Endothelial cell of umbilical vein (primary cell): ENCODE data around the gene UBE3B. TPM values are rescaled to one million over a fixed set of nuclear protein-coding genes. Genes with fewer than 3 reads are reported as not detected.

Source experiments
- BruUV-seq: library from RNA; stranded (reverse); fragments of 400-500 nt; replicated peaks from 2 replicates; lab custom pipeline; 2021; lab: Mats Ljungman, UMichigan
- CTCF ChIA-PET: fragments of 300-600, 350-600 bp; sonication (Branson Sonifier 250); formaldehyde crosslinking; loops from one replicate; lab custom pipeline; 2021; ENCODE audit warnings: antibody characterized with exemption, inconsistent platforms; lab: Charles Lee
- POLR2A ChIA-PET: fragments of 300-600, 350-600 bp; sonication (Branson Sonifier 250); formaldehyde crosslinking; loops from one replicate; lab custom pipeline; 2021; ENCODE audit warnings: antibody characterized with exemption, inconsistent platforms; lab: Charles Lee
- DNase-seq: peaks from one replicate; pipeline ENCODE4 v3.0.0-alpha.2; 2011; ENCODE audit warnings: low read depth, low spot score
- FAIRE-seq: peaks from 2 replicates; lab custom pipeline; 2011; peaks lifted over from hg19 to GRCh38; lab: Jason Lieb, UNC
- H2AFZ ChIP-seq: 2 replicates; pipeline ENCODE4 v1.6.0; 2012; ENCODE audit warnings: low read depth, low read length, control low read depth, inconsistent platforms
- H3K27ac ChIP-seq: 2 replicates; pipeline ENCODE4 v1.5.1; 2011; ENCODE audit warnings: low read depth, mild to moderate bottlenecking, control low read depth, low read length, moderate library complexity; ENCODE audit not compliant: insufficient read depth
- H3K27me3 ChIP-seq, 2 experiments: 2 replicates each; pipeline versions ENCODE4 v1.6.0 to v1.6.1; 2011; ENCODE audit warnings: low read length in 2 of 2, mixed read lengths in 1 of 2; ENCODE audit not compliant: control insufficient read depth in 2 of 2, insufficient read depth in 2 of 2
- H3K36me3 ChIP-seq, 2 experiments: 2 replicates in 1 of 2; 3 replicates in 1 of 2; pipeline ENCODE4 v1.5.1; 2011; ENCODE audit warnings: low read length in 2 of 2, mild to moderate bottlenecking in 1 of 2, moderate library complexity in 1 of 2; ENCODE audit not compliant: control insufficient read depth in 2 of 2, insufficient read depth in 2 of 2; ENCODE audit errors: extremely low read depth in 1 of 2
- H3K4me1 ChIP-seq: 3 replicates; pipeline ENCODE4 v1.5.1; 2011; ENCODE audit warnings: mild to moderate bottlenecking, low read length; ENCODE audit not compliant: control insufficient read depth, insufficient read depth; ENCODE audit errors: extremely low read depth
- H3K4me2 ChIP-seq: 2 replicates; pipeline ENCODE4 v1.6.1; 2011; ENCODE audit warnings: low read length, control low read depth, mixed read lengths; ENCODE audit not compliant: insufficient read depth
- H3K4me3 ChIP-seq, 3 experiments: fragments of 200-600 bp in 1 of 3; sonication (generic), shearing (Covaris generic) in 1 of 3; replicated peaks in 1 of 3; 2 replicates each; pipeline ENCODE4 v1.5.1; 2011 to 2016; ENCODE audit warnings: control low read depth in 3 of 3, low read length in 3 of 3, mild to moderate bottlenecking in 2 of 3, inconsistent platforms in 1 of 3, low read depth in 1 of 3, moderate library complexity in 1 of 3; ENCODE audit not compliant: insufficient read depth in 1 of 3
- H3K79me2 ChIP-seq: 2 replicates; pipeline ENCODE4 v1.6.0; 2012; ENCODE audit warnings: low read length, inconsistent platforms; ENCODE audit not compliant: control insufficient read depth, insufficient read depth
- H3K9ac ChIP-seq: replicated peaks from 2 replicates; pipeline ENCODE3; 2011; ENCODE audit warnings: low read length, control low read depth; ENCODE audit not compliant: insufficient read depth; ENCODE audit errors: extremely low read depth
- H3K9me1 ChIP-seq: replicated peaks from 3 replicates; pipeline ENCODE4 v1.6.0; 2011; ENCODE audit warnings: mild to moderate bottlenecking, low read length; ENCODE audit not compliant: control insufficient read depth, insufficient read depth; ENCODE audit errors: extremely low read depth
- H3K9me3 ChIP-seq: replicated peaks from 2 replicates; pipeline ENCODE4 v1.5.1; 2012; ENCODE audit warnings: low read length, inconsistent platforms; ENCODE audit not compliant: control insufficient read depth, insufficient read depth
- H4K20me1 ChIP-seq: replicated peaks from 2 replicates; pipeline ENCODE3; 2011; ENCODE audit warnings: mild to moderate bottlenecking, low read length; ENCODE audit not compliant: control insufficient read depth, insufficient read depth; ENCODE audit errors: extremely low read depth
- EZH2 ChIP-seq: IDR thresholded peaks from 2 replicates; pipeline ENCODE4 v1.6.1; 2012; ENCODE audit warnings: borderline replicate concordance, low read depth, mild to moderate bottlenecking, moderate library complexity, low read length, inconsistent platforms; ENCODE audit not compliant: severe bottlenecking
- FOS ChIP-seq: IDR thresholded peaks from 2 replicates; pipeline ENCODE4 v1.6.1; 2011; ENCODE audit warnings: mild to moderate bottlenecking, low read length, moderate library complexity, borderline replicate concordance; ENCODE audit not compliant: insufficient read depth
- GATA2 ChIP-seq: IDR thresholded peaks from 2 replicates; pipeline ENCODE4 v1.7.0; 2011; ENCODE audit warnings: low read depth, mild to moderate bottlenecking, moderate library complexity, mixed read lengths, low read length; ENCODE audit not compliant: insufficient read length, insufficient read depth
- JUN ChIP-seq: IDR thresholded peaks from 2 replicates; pipeline ENCODE4 v1.6.1; 2011; ENCODE audit warnings: borderline replicate concordance, low read depth; ENCODE audit not compliant: insufficient read length, insufficient read depth
- MYC ChIP-seq: IDR thresholded peaks from one replicate; pipeline ENCODE4 v1.6.1; 2011; ENCODE audit warnings: mild to moderate bottlenecking, low read depth, low read length
- POLR2A ChIP-seq: IDR thresholded peaks from 2 replicates; pipeline ENCODE4 v1.6.1; 2012; ENCODE audit warnings: low read depth, mild to moderate bottlenecking, control low read depth, low read length
- POLR2AphosphoS5 ChIP-seq: IDR thresholded peaks from 2 replicates; pipeline ENCODE4 v1.6.1; 2012; ENCODE audit warnings: low read depth, mild to moderate bottlenecking, control low read depth, low read length, moderate library complexity; ENCODE audit not compliant: insufficient read depth
- dilution Hi-C: fragments of 300-500 bp; cut with MboI; formaldehyde crosslinking; loops from one replicate; pipeline ENCODE4 v1.15.0; 2019; ENCODE audit warnings: low sequenced_read_pairs; ENCODE audit not compliant: extremely low pct_ligation_motif_present
- intact Hi-C: fragments of 100-400 bp; cut with micrococcal nuclease; formaldehyde crosslinking; loops from one replicate; pipeline ENCODE4 v1.10.0; 2022
- polyA plus RNA-seq, 4 experiments: library from polyadenylated mRNA; depleted of rRNA in 3 of 4; stranded (reverse) in 3 of 4; unstranded in 1 of 4; fragments of >200 nt; gene quantifications; 2 replicates each; pipeline versions ENCODE4 v1.2.1 to v1.2.3, GENCODE V29; 2011 to 2012; ENCODE audit warnings: missing spikeins in 1 of 4
- total RNA-seq: library from RNA; stranded (reverse); gene quantifications from 2 replicates; pipeline ENCODE4 v1.2.3, GENCODE V29; 2021
- TF ChIP-seq, protein P1 (sequence below), 2 donors: IDR thresholded peaks; 1 replicate in 1 of 2; 2 replicates in 1 of 2; pipeline ENCODE4 v1.5.1; 2011; ENCODE audit warnings: low read length in 2 of 2, mild to moderate bottlenecking in 2 of 2, moderate library complexity in 2 of 2, control low read depth in 1 of 2, inconsistent platforms in 1 of 2, low read depth in 1 of 2; ENCODE audit not compliant: insufficient read depth in 1 of 2; ENCODE audit errors: extremely low read depth in 1 of 2
- TF ChIP-seq, protein P2 (sequence below): IDR thresholded peaks from 2 replicates; pipeline ENCODE4 v1.6.1; 2011; ENCODE audit not compliant: insufficient read depth, insufficient read length

The UBE3B gene
- total and polyA plus RNA-seq, 2 donors (not counting 3 experiments of a cell fraction or from before 2014, with no cell fraction given) = 24.9 to 40.8 TPM

DNA sequence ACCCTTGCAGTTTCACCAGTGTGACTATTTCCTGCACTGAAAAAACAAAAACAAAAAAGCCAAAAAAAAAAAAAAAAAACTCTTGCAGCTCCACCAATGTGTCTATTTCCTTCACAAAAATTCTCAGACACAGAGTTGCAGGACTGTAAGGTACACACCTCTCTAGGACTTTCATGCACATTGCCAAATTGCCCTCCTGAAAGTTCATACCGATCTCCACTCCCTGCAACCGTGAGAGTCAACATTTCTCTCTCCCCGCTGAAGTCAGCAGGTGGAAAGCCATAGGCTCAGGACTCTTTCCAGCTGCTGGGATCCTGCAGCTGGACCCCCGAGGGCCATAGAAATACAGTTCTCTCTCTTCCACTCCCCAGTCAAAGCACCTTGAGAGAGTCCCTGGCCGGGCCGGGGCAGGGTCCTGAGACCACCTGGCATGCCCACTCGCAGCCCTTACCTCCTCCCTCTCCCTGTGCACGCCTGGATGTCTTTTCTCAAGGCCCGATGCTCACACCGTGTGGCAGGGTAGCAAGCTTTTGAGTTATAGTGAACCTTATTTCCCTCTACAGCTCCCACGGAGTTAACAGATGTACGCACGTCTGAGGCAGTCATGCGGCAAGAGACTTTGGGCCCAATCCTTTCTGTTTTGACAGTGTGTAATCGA is 72.3 kb downstream of the UBE3B start:
- intact Hi-C loops (no loop called here), dilution Hi-C loops (no loop called here)
- DNase-seq (no peak), FAIRE-seq (no peak)
- Histone ChIP-seq H3K9ac (no peak overlapping the region), H4K20me1 (no peaks in the 10 kb centered on the region), H3K27me3 (peaks cover 0 to 2% of the 10 kb centered on the region in 2 experiments), H3K4me1 (peaks cover 6% of the 10 kb centered on the region), H3K27ac (no peak overlapping the region), H3K36me3 (no peaks in the 10 kb centered on the region), H2AFZ (no peak overlapping the region), H3K79me2 (no peaks in the 10 kb centered on the region), H3K9me1 (no peaks in the 10 kb centered on the region), H3K4me2 (no peak overlapping the region), H3K4me3 (no peak overlapping the region), H3K9me3 (no peaks in the 10 kb centered on the region)
- TF ChIP-seq POLR2A (no peak), FOS (no peak), EZH2 (no peak), JUN (no peak), POLR2AphosphoS5 (no peak), MYC (no peak), GATA2 (no peak)
- TF ChIP-seq, protein P1, sequence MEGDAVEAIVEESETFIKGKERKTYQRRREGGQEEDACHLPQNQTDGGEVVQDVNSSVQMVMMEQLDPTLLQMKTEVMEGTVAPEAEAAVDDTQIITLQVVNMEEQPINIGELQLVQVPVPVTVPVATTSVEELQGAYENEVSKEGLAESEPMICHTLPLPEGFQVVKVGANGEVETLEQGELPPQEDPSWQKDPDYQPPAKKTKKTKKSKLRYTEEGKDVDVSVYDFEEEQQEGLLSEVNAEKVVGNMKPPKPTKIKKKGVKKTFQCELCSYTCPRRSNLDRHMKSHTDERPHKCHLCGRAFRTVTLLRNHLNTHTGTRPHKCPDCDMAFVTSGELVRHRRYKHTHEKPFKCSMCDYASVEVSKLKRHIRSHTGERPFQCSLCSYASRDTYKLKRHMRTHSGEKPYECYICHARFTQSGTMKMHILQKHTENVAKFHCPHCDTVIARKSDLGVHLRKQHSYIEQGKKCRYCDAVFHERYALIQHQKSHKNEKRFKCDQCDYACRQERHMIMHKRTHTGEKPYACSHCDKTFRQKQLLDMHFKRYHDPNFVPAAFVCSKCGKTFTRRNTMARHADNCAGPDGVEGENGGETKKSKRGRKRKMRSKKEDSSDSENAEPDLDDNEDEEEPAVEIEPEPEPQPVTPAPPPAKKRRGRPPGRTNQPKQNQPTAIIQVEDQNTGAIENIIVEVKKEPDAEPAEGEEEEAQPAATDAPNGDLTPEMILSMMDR (IDR thresholded peaks at IDR 0.05; ENCODE audit: extremely low read depth in 1 of 2, insufficient read depth in 1 of 2, low read depth in 1 of 2, low read length in 2 of 2) = no peak
- TF ChIP-seq, protein P2, sequence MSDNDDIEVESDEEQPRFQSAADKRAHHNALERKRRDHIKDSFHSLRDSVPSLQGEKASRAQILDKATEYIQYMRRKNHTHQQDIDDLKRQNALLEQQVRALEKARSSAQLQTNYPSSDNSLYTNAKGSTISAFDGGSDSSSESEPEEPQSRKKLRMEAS = no peak
- CTCF ChIA-PET = interaction anchor here (1.2 kb wide), 1 partner anchor 11 kb away, joined by 5 read pairs; no protein-coding TSS in a partner anchor
- POLR2A ChIA-PET = no interaction called here
- no TSS peak for BruUV-seq
